ENCODE measurements around the gene WDFY2.
"Not testable (repeated sequence)": the region's sequence is repeated elsewhere in the genome, so short reads cannot be mapped to it uniquely, and the experiment has no call there.

Gene WDFY2

GRCh38 chr13:51564671-51565070 is 19.6 kb upstream of the WDFY2 start:
- no peak for DNase-seq

GRCh38 chr13:51569001-51569400 is 15.3 kb upstream of the WDFY2 start:
- DNase-seq: not testable (repeated sequence)

- no peak for DNase-seq
Observed at GRCh38 chr13:51576754-51577153, 7.5 kb upstream of the WDFY2 start.

- no peak for DNase-seq
Observed at GRCh38 chr13:51577690-51578089, 6.6 kb upstream of the WDFY2 start.

- DNase-seq: no peak
Observed at GRCh38 chr13:51579676-51580075, 4.6 kb upstream of the WDFY2 start.

GRCh38 chr13:51581148-51581820 is 3.0 kb upstream of the WDFY2 start:
- DNase-seq: no peak

- DNase-seq: no peak
Observed at GRCh38 chr13:51583469-51583874, 790 bp upstream of the WDFY2 start.

GRCh38 chr13:51584731-51585672 is 740 bp downstream of the WDFY2 start:
- peak; percentile 38 to 46 for DNase-seq

GRCh38 chr13:51585696-51586095 is 1.4 kb downstream of the WDFY2 start:
- peak; percentile 19 to 63 for DNase-seq

- no peak for DNase-seq
Observed at GRCh38 chr13:51587372-51587771, 3.1 kb downstream of the WDFY2 start.

- DNase-seq: no peak
Observed at GRCh38 chr13:51588406-51588949, 4.2 kb downstream of the WDFY2 start.

GRCh38 chr13:51589793-51590192 is 5.5 kb downstream of the WDFY2 start:
- DNase-seq: no peak

- no peak for DNase-seq
Observed at GRCh38 chr13:51590231-51590970, 6.1 kb downstream of the WDFY2 start.

GRCh38 chr13:51590971-51591627 is 6.8 kb downstream of the WDFY2 start:
- peak in 1 of 2 experiments; percentile 22 for DNase-seq

- DNase-seq: not testable (repeated sequence)
Observed at GRCh38 chr13:51591938-51592337, 7.7 kb downstream of the WDFY2 start.

GRCh38 chr13:51594432-51594831 is 10.2 kb downstream of the WDFY2 start:
- no peak for DNase-seq

- peak; percentile 33 to 45 for DNase-seq
Observed at GRCh38 chr13:51595416-51595815, 11.2 kb downstream of the WDFY2 start.

- no peak for DNase-seq
Observed at GRCh38 chr13:51596541-51596940, 12.3 kb downstream of the WDFY2 start.

- peak; percentile 35 to 52 for DNase-seq
Observed at GRCh38 chr13:51599444-51600176, 15.3 kb downstream of the WDFY2 start.

- DNase-seq: no peak
Observed at GRCh38 chr13:51600703-51601102, 16.4 kb downstream of the WDFY2 start.

All from Kasumi-1 (cell line).